ENCODE data around the gene SOX8.

DNA sequence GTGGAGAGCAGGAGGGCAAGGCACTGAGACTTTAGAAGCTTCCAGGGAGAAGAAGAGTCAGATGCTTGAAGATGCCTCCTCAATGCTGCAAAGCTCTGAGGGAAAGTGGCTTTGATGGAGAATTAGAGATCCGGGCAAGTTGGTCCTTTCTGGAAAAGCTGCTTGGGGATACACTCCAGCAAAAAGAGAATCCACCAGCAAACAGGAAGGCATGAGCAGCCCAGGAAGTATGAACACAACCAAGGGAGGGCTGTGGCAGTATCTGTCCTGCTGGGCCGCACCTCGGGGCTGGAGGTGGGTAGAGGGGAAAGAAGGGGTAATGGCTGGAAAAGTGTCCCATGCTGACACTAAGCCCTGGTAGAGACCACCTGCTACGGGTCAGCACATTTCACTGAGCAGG, 16.1 kb upstream of the SOX8 start:
- TF ChIP-seq CTCF (IDR thresholded peaks at IDR 0.05) = no peak
- no peak for TF ChIP-seq POLR2A (IDR thresholded peaks at IDR 0.05)
- TF ChIP-seq EP300 (IDR thresholded peaks at IDR 0.05) = no peak
